SJCRH30 (cell line): ENCODE data around the gene MCRS1. TPM values are rescaled to one million over a fixed set of nuclear protein-coding genes. Genes with fewer than 3 reads are reported as not detected.
A peak's percentile ranks its signal among the peaks of the same experiment; 100 is the strongest.

ENCODE experiments used
- DNase-seq, 2 experiments: peaks; one replicate each; pipeline ENCODE4 v3.0.0-alpha.2; 2015 to 2020
- H3K27ac ChIP-seq: fragments of 250-450 bp; sonication (Bioruptor Pico); 2 replicates; pipeline ENCODE4 v1.5.1; 2020; ENCODE audit warnings: mild to moderate bottlenecking, moderate library complexity
- H3K27me3 ChIP-seq: fragments of 250-450 bp; sonication (Bioruptor Pico); 2 replicates; pipeline ENCODE4 v1.5.1; 2020; ENCODE audit warnings: mild to moderate bottlenecking, moderate library complexity
- H3K36me3 ChIP-seq: fragments of 250-450 bp; sonication (Bioruptor Pico); 2 replicates; pipeline ENCODE4 v1.5.1; 2020; ENCODE audit warnings: mild to moderate bottlenecking, moderate library complexity
- H3K4me1 ChIP-seq: fragments of 250-450 bp; sonication (Bioruptor Pico); 2 replicates; pipeline ENCODE4 v1.5.1; 2020; ENCODE audit warnings: mild to moderate bottlenecking, moderate library complexity
- H3K4me3 ChIP-seq: fragments of 250-450 bp; sonication (Bioruptor Pico); 2 replicates; pipeline ENCODE4 v1.5.1; 2020; ENCODE audit warnings: mild to moderate bottlenecking, moderate library complexity
- H3K9me3 ChIP-seq: fragments of 250-450 bp; sonication (Bioruptor Pico); replicated peaks from 2 replicates; pipeline ENCODE4 v1.5.1; 2020; ENCODE audit warnings: mild to moderate bottlenecking, moderate library complexity
- total RNA-seq: library from RNA; depleted of rRNA; stranded (reverse); fragments of >200 nt; shearing (Covaris generic); gene quantifications from 2 replicates; pipeline ENCODE4 v1.2.3, GENCODE V29; 2014

MCRS1 gene
- total RNA-seq, 1 experiment from 2014 or later, result 55.9 TPM

- Histone ChIP-seq H3K4me3 (no peak overlapping the region), H3K9me3 (no peaks in the 10 kb centered on the region), H3K4me1 (peaks cover 13% of the 10 kb centered on the region), H3K36me3 (no peaks in the 10 kb centered on the region), H3K27ac (no peak overlapping the region), H3K27me3 (peaks cover 33% of the 10 kb centered on the region)
- DNase-seq, result no peak
These were observed 24.6 kb downstream of the MCRS1 start for GRCh38 chr12:49543221-49543913.

- H3K9me3 ChIP-seq, result no peaks in the 10 kb centered on the region
- H3K36me3 ChIP-seq, result no peaks in the 10 kb centered on the region
- DNase-seq, result no peak
- H3K27me3 ChIP-seq, result peaks cover 36% of the 10 kb centered on the region
- H3K4me3 ChIP-seq, result no peak overlapping the region
- H3K27ac ChIP-seq, result no peak overlapping the region
- H3K4me1 ChIP-seq, result peaks cover 13% of the 10 kb centered on the region
These were observed 25.3 kb downstream of the MCRS1 start for GRCh38 chr12:49542592-49543160.

GRCh38 chr12:49541911-49542505, 25.9 kb downstream of the MCRS1 start:
- H3K4me3 ChIP-seq, result no peak overlapping the region
- H3K27ac ChIP-seq, result no peak overlapping the region
- DNase-seq, result no peak
- no peaks in the 10 kb centered on the region for H3K9me3 ChIP-seq
- peaks cover 33% of the 10 kb centered on the region for H3K27me3 ChIP-seq
- H3K36me3 ChIP-seq, result no peaks in the 10 kb centered on the region
- H3K4me1 ChIP-seq, result peaks cover 16% of the 10 kb centered on the region

DNA sequence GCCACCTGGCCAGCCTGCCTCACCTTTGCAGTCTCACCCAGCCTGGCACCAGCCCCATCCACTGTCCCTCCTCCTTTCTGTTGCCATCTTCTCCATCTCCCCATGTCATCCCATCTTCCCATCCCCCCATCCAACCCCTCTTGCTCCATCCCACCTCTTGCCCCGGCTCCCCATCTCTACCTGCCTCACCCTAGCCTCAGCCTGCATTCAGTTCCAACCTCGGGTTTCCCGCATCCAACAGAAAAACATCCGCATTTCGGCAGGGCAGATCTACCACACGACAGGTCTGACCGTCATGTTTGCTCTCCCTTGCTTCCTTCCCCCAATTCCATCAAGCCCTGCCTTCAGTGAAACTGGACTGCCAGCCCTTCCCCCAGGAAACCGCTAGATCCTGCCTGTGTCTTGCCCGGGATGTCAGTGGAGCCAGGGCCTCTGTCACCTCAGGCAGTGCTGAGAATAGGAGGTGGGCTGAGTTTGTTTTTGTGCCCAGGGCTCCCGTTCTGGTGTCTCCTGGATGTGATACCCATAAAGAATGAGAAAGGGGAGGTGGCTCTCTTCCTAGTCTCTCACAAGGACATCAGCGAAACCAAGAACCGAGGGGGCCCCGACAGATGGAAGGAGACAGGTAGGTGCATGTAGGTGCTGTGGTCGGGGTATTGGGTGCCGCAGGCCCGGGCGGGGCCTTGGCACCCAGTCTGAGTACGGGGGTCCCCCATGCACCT, 26.6 kb downstream of the MCRS1 start:
- H3K4me1 ChIP-seq, result peaks cover 20% of the 10 kb centered on the region
- no peaks in the 10 kb centered on the region for H3K9me3 ChIP-seq
- DNase-seq, result no peak
- H3K27me3 ChIP-seq, result peaks cover 40% of the 10 kb centered on the region
- H3K27ac ChIP-seq, result no peak overlapping the region
- no peaks in the 10 kb centered on the region for H3K36me3 ChIP-seq
- H3K4me3 ChIP-seq, result no peak overlapping the region

DNA sequence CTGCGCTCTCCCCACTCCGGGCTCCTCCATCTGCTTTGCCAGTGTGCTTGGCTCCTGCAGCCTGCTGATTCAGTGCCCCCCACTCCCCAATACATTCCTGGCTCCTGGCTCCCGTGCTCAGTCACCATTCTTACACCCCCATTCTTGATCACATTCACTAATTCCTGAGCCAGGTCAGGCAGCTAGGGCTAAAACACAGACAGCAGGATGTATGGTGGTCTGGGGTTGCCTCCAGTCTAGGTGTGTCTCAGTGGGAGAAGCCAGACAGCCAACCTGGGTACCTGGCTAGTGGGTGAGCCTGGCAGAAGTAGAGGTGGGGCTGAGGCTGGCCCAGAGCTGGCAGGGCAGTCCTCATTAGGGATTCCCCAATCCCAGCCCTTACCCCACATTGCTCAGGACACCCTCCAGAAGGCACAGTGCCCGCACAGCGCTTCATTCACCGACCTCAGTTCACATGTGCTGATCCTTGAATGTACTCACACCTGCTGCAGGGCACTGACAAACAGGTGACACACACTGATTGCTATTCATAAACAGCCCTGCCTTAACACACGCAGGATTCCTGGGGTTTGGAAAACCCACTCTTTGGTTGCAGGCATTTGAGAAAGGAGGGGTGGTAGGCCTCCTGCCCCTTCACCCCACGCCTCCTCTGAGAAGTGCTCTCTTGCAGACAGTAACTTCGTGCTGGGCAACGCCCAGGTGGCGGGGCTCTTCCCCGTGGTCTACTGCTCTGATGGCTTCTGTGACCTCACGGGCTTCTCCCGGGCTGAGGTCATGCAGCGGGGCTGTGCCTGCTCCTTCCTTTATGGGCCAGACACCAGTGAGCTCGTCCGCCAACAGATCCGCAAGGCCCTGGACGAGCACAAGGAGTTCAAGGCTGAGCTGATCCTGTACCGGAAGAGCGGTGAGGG, 27.5 kb downstream of the MCRS1 start:
- peaks cover 34% of the 10 kb centered on the region for H3K27me3 ChIP-seq

DNA sequence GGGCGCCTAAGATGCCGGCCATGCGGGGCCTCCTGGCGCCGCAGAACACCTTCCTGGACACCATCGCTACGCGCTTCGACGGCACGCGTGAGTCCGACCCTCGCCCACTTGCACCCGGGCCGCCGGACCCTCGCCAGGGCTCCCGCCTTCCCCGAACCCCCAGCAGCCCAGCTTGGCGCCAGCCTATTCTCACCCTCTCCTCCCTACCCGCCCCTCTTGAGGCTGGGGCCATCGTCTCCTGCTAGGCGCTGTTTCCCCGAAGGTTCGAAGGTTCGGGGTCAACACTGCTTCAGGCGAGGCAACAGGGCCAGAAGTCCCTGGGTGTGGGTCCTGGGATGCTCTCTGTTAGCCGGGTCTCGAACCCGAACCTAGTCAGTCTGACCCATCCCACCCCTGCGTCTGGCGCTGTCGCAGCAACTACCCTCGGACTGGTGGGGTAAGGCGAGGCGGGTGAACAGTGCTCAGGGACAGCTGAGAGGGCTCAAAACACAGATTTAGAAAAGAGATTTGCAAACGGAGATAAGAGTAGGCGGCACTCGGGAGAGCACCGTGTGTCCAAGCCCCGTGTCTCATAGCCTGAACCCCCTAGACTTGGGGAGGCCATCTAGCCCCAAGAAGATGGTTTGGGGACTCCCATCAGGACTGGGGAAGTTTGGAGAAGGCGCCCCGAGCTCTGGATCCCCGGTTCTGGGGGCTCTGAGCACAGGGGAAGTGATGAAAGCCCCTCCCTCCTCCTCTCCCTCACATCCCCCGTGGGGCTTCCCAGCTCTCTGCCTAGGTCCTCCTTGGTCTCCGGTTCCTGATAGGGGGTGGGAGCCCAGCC, 28.3 kb downstream of the MCRS1 start:
- Histone ChIP-seq H3K4me3 (no peak overlapping the region), H3K27me3 (peaks cover 29% of the 10 kb centered on the region), H3K27ac (no peak overlapping the region), H3K4me1 (peaks cover 20% of the 10 kb centered on the region), H3K9me3 (no peaks in the 10 kb centered on the region), H3K36me3 (no peaks in the 10 kb centered on the region)
- DNase-seq, result peak in 1 of 2 experiments; percentile 32

More for the DNA sequence above, 27.5 kb downstream of the MCRS1 start:
- Histone ChIP-seq H3K36me3 (no peaks in the 10 kb centered on the region), H3K27ac (no peak overlapping the region), H3K9me3 (no peaks in the 10 kb centered on the region), H3K4me1 (peaks cover 20% of the 10 kb centered on the region), H3K4me3 (no peak overlapping the region)
- DNase-seq, result no peak

DNA sequence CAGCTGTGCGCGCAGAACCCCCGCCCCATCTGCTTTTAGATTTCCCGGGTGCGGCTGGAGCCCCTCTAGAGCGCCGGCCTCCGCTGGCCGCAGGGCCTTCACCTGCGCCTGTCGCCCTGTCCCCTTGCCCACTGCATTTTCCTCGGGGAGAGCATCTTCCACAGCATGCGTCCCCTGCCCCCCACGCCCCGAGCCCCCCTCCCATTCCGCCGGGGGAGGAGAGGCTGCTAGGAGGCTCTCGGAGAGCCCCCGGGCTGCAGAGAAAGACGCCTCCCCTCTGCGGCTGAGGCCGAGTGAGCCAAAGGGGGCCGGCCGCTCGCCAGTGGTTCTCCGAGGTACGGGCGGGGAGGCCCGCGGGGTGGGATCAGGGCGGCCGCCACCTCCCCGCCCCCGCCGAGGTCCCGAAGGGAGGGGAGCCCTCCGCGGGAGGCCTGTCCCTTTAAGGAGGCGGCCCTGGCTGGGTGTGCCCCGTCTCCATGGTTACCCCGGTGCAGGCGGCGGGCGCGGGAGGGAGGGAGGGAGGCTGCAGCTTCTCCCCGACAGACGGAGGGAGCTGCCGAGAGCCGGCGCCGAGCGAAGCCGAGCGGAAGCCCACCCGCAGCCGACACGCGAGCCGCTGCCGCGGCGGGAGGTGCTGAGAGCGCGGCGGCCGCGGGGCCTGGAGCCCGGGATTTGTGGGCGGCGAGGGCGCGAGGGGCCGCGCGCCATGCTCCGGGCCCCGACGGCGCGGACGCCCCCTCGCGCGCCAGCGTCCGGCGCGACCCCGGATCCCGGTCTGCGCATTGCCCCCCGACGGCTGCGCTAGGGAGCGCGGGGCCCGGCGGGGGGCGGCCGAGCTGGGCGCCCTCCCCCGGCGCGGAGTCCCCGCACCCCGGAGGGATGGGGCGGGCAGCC, 29.2 kb downstream of the MCRS1 start, which contains the start of gene KCNH3:
TSS of gene KCNH3 (plus strand) at position 521 of the 894 bp plus-strand sequence. CDS start 387 bp downstream, outside the sequence.
- Histone ChIP-seq H3K36me3 (no peaks in the 10 kb centered on the region), H3K4me1 (peaks cover 20% of the 10 kb centered on the region), H3K27ac (no peak within 1 kb of the TSS), H3K27me3 (peaks cover 29% of the 10 kb centered on the region), H3K9me3 (no peaks in the 10 kb centered on the region), H3K4me3 (peak within 1 kb of the TSS; percentile 55)
- peak; percentile 87 to 94 for DNase-seq

- Histone ChIP-seq H3K36me3 (no peaks in the 10 kb centered on the region), H3K9me3 (no peaks in the 10 kb centered on the region), H3K4me1 (peaks cover 20% of the 10 kb centered on the region), H3K4me3 (peak overlapping the region; percentile 55), H3K27me3 (peaks cover 29% of the 10 kb centered on the region), H3K27ac (no peak overlapping the region)
- DNase-seq, result peak in 1 of 2 experiments; percentile 54
These were observed 30.0 kb downstream of the MCRS1 start for GRCh38 chr12:49537752-49538509.

DNA sequence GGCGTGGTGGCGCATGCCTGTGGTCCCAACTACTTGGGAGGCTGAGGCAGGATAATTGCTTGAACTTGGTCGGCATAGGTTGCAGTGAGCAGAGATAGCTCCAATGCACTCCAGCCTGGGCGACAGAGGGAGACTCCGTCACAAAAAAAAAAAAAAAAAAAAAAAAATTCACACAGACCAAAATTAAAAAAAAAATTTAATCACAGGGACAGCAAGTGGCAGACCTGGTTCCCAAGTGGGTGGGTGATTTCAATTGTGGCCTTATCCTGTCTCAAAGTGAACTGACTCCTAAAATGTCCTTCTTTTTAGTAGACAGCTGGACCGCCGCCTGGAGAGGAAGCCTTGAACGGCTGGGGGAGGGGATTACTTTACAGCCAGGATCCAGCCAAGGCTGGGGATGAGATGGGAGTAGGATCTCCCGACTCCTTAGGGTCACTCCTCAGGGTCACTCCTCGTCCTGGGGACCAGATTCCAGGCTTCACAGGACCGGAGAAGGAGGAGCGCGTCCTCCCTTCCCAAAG, 30.7 kb downstream of the MCRS1 start:
- DNase-seq, result no peak
- H3K36me3 ChIP-seq, result no peaks in the 10 kb centered on the region
- peak overlapping the region; percentile 55 for H3K4me3 ChIP-seq
- peaks cover 24% of the 10 kb centered on the region for H3K27me3 ChIP-seq
- no peaks in the 10 kb centered on the region for H3K9me3 ChIP-seq
- H3K4me1 ChIP-seq, result peaks cover 20% of the 10 kb centered on the region
- no peak overlapping the region for H3K27ac ChIP-seq

DNA sequence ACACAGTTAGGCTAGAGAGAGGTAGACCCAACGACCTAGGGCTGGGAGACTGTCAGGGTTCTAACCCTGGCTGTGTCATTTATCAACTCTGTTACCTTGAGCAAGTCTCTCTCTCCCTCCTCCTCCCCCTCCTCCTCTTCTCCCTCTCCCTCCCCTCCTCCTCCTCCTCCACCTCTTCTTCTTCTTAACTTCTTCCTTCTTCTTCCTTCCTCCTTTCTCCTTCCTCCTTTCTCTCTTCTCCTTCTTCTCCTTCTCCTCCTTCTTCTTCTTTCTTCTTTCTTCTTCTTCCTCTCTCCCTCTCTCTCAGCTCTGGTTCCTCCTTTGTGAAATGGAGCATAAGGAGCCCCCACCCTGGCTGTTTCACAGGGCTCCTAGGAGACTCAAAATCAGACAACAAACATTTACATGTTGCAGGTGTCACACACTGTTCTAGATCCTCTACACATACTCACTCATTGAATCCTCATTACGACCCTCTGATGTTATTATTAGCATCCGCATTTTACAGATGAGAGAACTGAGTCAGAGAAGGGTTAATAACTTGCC, 31.3 kb downstream of the MCRS1 start:
- Histone ChIP-seq H3K36me3 (no peaks in the 10 kb centered on the region), H3K4me1 (peaks cover 20% of the 10 kb centered on the region), H3K9me3 (no peaks in the 10 kb centered on the region), H3K27me3 (peaks cover 24% of the 10 kb centered on the region), H3K27ac (no peak overlapping the region), H3K4me3 (no peak overlapping the region)
- no peak for DNase-seq

- Histone ChIP-seq H3K36me3 (no peaks in the 10 kb centered on the region), H3K9me3 (no peaks in the 10 kb centered on the region), H3K4me3 (no peak overlapping the region), H3K27me3 (peaks cover 24% of the 10 kb centered on the region), H3K27ac (no peak overlapping the region), H3K4me1 (peaks cover 20% of the 10 kb centered on the region)
- no peak for DNase-seq
These were observed 31.9 kb downstream of the MCRS1 start for GRCh38 chr12:49535921-49536525.
